HG02852 (cell line): ENCODE data around the gene SEPTIN1.

ENCODE experiments used
- ATAC-seq: cut with Tn5 transposase; IDR thresholded peaks from one replicate; pipeline ENCODE4 v1.9.1; 2021; ENCODE audit warnings: mild to moderate bottlenecking, moderate library complexity; ENCODE audit not compliant: unreplicated experiment

SEPTIN1 gene

GRCh38 chr16:30382111-30382881 is at the start of gene SEPTIN1:
Gene SEPTIN1 (minus strand): TSS chr16:30382561. CDS start chr16:30382542, 19 bp downstream.
- ATAC-seq = no peak

GRCh38 chr16:30430428-30430970 is 48.1 kb upstream of the SEPTIN1 start:
- peak; percentile 3 for ATAC-seq

- peak; percentile 93 for ATAC-seq
These were observed 47.5 kb upstream of the SEPTIN1 start, which contains the start of gene DCTPP1 for GRCh38 chr16:30429678-30430427. Gene DCTPP1 (minus strand): TSS chr16:30430030. CDS start chr16:30429980, 50 bp downstream.

GRCh38 chr16:30429418-30429677 is 47.0 kb upstream of the SEPTIN1 start:
- ATAC-seq = peak; percentile 13

- ATAC-seq = no peak
These were observed 45.7 kb upstream of the SEPTIN1 start for GRCh38 chr16:30428055-30428454.

GRCh38 chr16:30421010-30421409 is 38.6 kb upstream of the SEPTIN1 start:
- no peak for ATAC-seq

- no peak for ATAC-seq
These were observed 36.2 kb upstream of the SEPTIN1 start for GRCh38 chr16:30418350-30419181.

GRCh38 chr16:30417529-30418349 is 35.4 kb upstream of the SEPTIN1 start:
- ATAC-seq = peak; percentile 76

DNA sequence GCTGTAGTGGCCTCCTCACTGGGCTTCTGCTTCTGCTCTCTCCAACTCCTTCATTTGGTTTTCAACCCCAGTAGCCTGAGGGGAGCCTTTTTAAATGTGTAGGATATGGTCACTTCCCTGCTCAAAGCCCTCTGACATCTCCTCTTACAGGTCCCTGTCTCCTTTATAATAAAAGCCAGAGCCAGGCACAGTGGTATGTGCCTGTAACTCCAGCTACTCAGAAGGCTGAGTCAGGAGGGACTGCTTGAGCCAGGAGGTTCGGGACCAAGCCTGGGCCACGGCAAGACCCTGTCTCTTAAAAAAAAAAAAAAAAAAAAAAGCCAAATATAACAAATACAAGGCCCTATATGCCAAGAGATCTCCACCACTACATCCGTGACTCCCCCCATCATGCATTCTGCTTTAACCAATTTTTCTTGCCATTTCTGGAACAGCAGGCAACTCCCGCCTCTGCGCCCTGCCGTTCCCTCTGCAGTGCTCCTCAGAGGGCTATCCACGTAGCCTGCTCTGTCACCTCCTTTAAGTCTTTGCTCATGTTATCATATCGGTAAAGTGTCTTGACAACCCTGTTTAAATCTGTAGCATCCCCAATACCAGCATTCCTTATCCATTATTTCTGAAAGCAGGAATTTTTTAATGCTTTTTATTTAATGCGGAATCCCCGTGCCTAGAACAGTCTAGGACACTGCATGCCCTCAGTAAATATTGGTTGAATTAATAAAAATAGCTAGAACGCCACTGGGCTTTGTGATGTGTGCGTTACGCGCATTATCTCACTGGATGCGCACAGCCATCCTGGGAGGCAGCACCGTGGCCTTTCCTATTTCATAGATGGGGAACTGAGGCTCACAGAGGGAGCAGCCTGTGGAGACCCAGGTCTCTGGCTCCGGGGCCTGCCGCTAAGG is 34.5 kb upstream of the SEPTIN1 start:
- no peak for ATAC-seq

GRCh38 chr16:30416047-30416603 is 33.8 kb upstream of the SEPTIN1 start:
- ATAC-seq = no peak

DNA sequence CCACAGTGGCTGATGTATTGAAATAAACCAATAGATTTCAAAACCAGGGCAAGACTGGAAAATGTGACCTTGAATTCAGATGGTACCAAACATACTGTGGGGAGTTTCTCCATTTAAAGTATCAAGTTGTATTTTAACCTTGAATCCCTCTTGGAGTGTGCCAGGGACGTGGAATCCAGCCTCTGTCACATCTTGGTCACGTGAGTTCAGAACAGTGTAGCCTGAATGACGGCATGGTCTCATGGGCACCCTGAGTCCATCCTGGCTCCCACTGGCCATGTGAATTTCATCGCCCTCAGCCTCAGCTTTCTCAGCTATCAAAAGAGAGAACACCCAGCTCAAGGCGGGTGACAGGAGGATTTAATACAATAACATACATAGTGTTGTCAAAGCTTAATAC is 31.8 kb upstream of the SEPTIN1 start:
- ATAC-seq = no peak

DNA sequence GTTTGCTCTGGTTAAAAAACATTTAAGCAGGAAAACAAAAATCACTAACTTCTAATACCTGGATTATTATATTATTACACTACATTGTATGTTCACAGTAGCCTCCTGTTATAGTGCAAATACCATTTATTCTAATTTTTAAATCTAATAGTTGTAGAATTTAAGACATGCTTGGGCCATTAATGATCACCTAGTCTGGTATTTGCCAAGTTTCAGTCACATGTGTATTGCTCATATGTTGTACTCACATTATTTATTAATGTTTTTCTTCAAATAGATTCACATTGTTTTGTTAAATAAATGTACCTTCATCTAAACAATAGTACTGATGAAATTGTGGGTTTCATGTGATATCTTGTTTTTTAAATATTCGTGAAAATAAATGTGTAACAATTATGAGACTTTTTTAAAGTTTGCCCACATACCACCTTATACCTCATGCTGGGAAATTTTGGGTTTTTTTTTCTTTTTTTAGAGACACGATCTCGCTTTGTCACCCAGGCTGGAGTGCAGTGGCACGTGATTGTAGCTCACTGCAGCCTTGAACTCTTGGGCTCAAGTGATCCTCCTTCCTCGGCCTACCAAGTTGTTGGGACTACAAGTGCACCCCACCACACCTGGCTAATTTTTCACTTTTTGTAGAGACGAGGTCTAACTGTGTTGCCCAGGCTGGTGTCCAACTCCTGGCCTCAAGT is 30.9 kb upstream of the SEPTIN1 start:
- no peak for ATAC-seq

DNA sequence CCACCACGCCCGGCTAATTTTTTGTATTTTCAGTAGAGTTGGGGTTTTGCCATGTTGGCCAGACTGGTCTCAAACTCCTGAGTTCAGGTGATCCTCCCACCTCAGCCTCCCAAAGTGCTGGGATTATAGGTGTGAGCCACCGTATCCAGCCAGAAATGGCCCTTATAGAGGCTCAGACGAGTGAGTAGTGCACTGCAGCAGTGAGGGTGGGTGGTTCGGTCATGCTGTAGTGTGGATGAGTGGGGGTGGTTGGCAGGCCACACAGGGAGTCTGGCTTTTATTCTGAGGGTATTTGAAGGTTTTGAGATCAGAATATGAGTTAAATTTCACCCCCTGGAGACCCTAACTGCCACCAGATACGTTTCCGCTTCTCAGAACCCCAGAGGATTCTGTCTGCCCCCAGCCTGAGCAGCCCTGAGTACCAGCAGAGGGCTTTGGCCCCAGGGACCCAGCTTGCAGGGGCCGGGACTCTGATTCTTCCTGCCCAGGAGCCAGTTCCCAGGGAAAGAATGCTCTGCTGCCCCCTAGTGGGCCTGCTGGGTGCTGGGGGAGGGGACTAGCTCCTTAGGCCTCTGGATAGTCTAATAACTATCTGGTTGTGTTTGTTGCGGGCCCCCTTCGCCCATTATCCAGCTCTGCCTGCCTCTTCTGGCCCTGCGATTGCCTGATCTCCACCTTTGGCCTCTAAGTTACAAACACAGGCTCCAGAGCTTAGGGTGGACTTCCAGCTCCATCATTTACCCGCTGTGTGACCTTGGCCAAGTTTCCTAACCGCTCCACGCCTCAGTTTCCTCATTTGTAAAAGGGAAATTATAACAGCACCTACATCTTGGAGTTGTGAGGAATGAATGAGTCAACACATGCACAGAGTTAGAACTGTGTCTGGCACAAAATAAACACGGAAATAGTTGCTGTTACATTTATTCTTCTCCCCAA is 27.0 kb upstream of the SEPTIN1 start:
- ATAC-seq = no peak

GRCh38 chr16:30407804-30408534 is 25.6 kb upstream of the SEPTIN1 start:
- ATAC-seq = no peak

GRCh38 chr16:30407102-30407803 is 24.9 kb upstream of the SEPTIN1 start, which contains the start of gene ZNF771:
Gene ZNF771 (plus strand): TSS chr16:30407606. CDS start chr16:30408054, 448 bp downstream.
- ATAC-seq = peak; percentile 76

DNA sequence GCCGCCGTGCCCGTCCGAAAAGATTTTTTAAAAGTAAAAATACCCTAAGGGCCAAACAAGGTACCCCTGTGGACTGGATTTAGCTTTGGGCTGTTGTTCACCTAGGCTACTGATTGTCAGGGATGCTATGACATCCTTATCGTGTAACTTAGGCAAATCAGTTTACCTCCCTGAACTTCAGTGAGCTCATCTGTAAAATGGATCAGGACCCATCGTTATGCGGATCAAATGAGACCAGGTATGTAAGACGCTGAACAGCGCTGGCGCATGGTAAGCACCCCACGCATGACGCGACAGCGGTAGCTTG is 24.4 kb upstream of the SEPTIN1 start:
- peak; percentile 4 for ATAC-seq
